Neural cell (in vitro differentiated cells): ENCODE results near the gene KRT38. TPM values are rescaled to one million over a fixed set of nuclear protein-coding genes. Genes with fewer than 3 reads are reported as not detected.

ENCODE experiments used
- H2AFZ ChIP-seq: fragments of 200-600, 300-800 bp; sonication (generic), shearing (Covaris generic); 2 replicates; pipeline ENCODE4 v1.6.0; 2014; ENCODE audit warnings: low read depth, mild to moderate bottlenecking, antibody characterized with exemption, low read length, moderate library complexity
- H3F3A ChIP-seq: fragments of 200-600 bp; shearing (Covaris generic); 2 replicates; pipeline ENCODE4 v1.6.1; 2016; ENCODE audit warnings: mild to moderate bottlenecking, moderate library complexity, mixed read lengths, antibody characterized with exemption, low read length; ENCODE audit not compliant: insufficient read depth, poor library complexity, severe bottlenecking
- H3K27ac ChIP-seq: fragments of 200-600, 300-800 bp; sonication (generic), shearing (Covaris generic); 2 replicates; pipeline ENCODE4 v1.5.1; 2014; ENCODE audit warnings: mild to moderate bottlenecking, low read length, moderate library complexity
- H3K27me3 ChIP-seq: fragments of 300-800, 200-600 bp; sonication (generic), shearing (Covaris generic); 2 replicates; pipeline ENCODE4 v1.6.0; 2014; ENCODE audit warnings: mild to moderate bottlenecking, low read depth, low read length, moderate library complexity; ENCODE audit not compliant: insufficient read depth
- H3K36me3 ChIP-seq: fragments of 300-800, 200-600 bp; sonication (generic), shearing (Covaris generic); 2 replicates; pipeline ENCODE4 v1.5.1; 2014; ENCODE audit warnings: mild to moderate bottlenecking, antibody characterized with exemption, low read length, moderate library complexity; ENCODE audit not compliant: insufficient read depth
- H3K4me2 ChIP-seq: fragments of 300-800, 200-600 bp; sonication (generic), shearing (Covaris generic); 2 replicates; pipeline ENCODE4 v1.6.0; 2014; ENCODE audit warnings: mild to moderate bottlenecking, low read length
- H3K4me3 ChIP-seq: fragments of 300-800, 200-600 bp; sonication (generic), shearing (Covaris generic); 2 replicates; pipeline ENCODE4 v1.5.1; 2014; ENCODE audit warnings: mild to moderate bottlenecking, low read length, moderate library complexity
- H3K79me2 ChIP-seq: fragments of 200-600 bp; shearing (Covaris generic); replicated peaks from 2 replicates; pipeline ENCODE4 v1.6.0; 2014; ENCODE audit warnings: mild to moderate bottlenecking, low read length, moderate library complexity; ENCODE audit not compliant: insufficient read depth
- H3K9ac ChIP-seq: fragments of 300-800, 200-600 bp; sonication (generic), shearing (Covaris generic); 2 replicates; pipeline ENCODE4 v1.6.1; 2016; ENCODE audit warnings: mild to moderate bottlenecking, low read length, mixed read lengths
- H3K9me2 ChIP-seq: fragments of 200-600 bp; shearing (Covaris generic); 2 replicates; pipeline ENCODE4 v1.6.1; 2016; ENCODE audit warnings: mild to moderate bottlenecking, low read length, mixed read lengths; ENCODE audit not compliant: insufficient read depth
- H3K9me3 ChIP-seq: fragments of 200-600, 300-800 bp; sonication (generic), shearing (Covaris generic); 2 replicates; pipeline ENCODE4 v1.6.1; 2016; ENCODE audit warnings: mild to moderate bottlenecking, mixed run types, low read length, moderate library complexity, mixed read lengths
- H4K20me1 ChIP-seq: fragments of 200-600 bp; shearing (Covaris generic); 2 replicates; pipeline ENCODE4 v1.6.1; 2016; ENCODE audit warnings: mild to moderate bottlenecking, mixed run types; ENCODE audit not compliant: insufficient read depth
- EP300 ChIP-seq: fragments of 450-650 bp; conservative IDR thresholded peaks from 2 replicates; pipeline ENCODE4 v1.6.1; 2014; ENCODE audit warnings: antibody characterized with exemption, mild to moderate bottlenecking, moderate library complexity; ENCODE audit not compliant: poor library complexity, severe bottlenecking
- EZH2 ChIP-seq: fragments of 200-600, 300-800 bp; shearing (Covaris generic), sonication (generic); IDR thresholded peaks from 2 replicates; pipeline ENCODE4 v1.6.1; 2014; ENCODE audit warnings: antibody characterized with exemption, low read length, borderline replicate concordance, mild to moderate bottlenecking; ENCODE audit not compliant: insufficient read depth, poor library complexity, severe bottlenecking
- MXI1 ChIP-seq: fragments of 450-650 bp; conservative IDR thresholded peaks from 2 replicates; pipeline ENCODE4 v1.6.1; 2014; ENCODE audit warnings: antibody characterized with exemption, mild to moderate bottlenecking; ENCODE audit not compliant: poor library complexity, severe bottlenecking
- POLR2AphosphoS5 ChIP-seq: IDR thresholded peaks from 2 replicates; pipeline ENCODE4 v1.6.1; 2012
- RAD21 ChIP-seq: fragments of 450-650 bp; conservative IDR thresholded peaks from 2 replicates; pipeline ENCODE4 v1.6.1; 2014; ENCODE audit warnings: antibody characterized with exemption, mild to moderate bottlenecking, moderate library complexity
- SMC3 ChIP-seq: fragments of 450-650 bp; conservative IDR thresholded peaks from 2 replicates; pipeline ENCODE4 v1.6.1; 2014; ENCODE audit warnings: antibody characterized with exemption, mild to moderate bottlenecking, moderate library complexity; ENCODE audit not compliant: poor library complexity
- TAF1 ChIP-seq: IDR thresholded peaks from 2 replicates; pipeline ENCODE4 v1.6.1; 2012; ENCODE audit warnings: low read depth
- polyA plus RNA-seq: library from polyadenylated mRNA; depleted of rRNA; stranded (reverse); fragments of >200 nt; gene quantifications from 2 replicates; pipeline ENCODE4 v1.2.3, GENCODE V29; 2014
- TF ChIP-seq, protein P1 (sequence below): IDR thresholded peaks from 2 replicates; pipeline ENCODE4 v1.6.1; 2012; ENCODE audit warnings: borderline replicate concordance
- TF ChIP-seq, protein P2 (sequence below): fragments of 450-650 bp; IDR thresholded peaks from 2 replicates; pipeline ENCODE4 v1.5.1; 2014; ENCODE audit warnings: antibody characterized with exemption, mild to moderate bottlenecking, moderate library complexity; ENCODE audit not compliant: poor library complexity, severe bottlenecking

KRT38 gene
- polyA plus RNA-seq, 1 donor from 2014 or later: not detected

DNA sequence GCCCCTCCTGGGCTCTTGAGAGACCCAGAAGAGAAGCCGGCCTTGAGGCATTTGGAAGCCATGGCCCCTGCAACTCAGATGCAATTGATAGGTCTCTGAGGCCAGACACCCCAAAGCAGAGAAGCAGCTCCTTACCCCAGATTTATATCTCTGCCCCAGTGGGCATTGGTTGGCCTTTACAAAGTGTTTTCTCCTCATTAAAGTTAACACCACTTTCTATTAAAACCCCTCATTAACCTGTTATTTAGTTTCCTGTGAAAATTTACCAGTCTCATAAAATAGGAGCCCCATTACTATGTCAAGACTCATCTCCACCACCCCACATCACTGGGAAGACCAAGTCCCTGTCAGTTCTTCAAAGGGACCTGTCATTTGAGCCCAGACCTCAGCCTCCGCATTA lies 40.3 kb upstream of the KRT38 start, which contains the start of gene KRT35:
Gene KRT35, minus strand, starts transcription at position 116 of the 400 bp plus-strand sequence. Its CDS starts 54 bp downstream, at position 62.
- no peak within 1 kb of the TSS for H2AFZ ChIP-seq
- H3K27me3 ChIP-seq: no peaks in the 10 kb centered on the region
- no peak within 1 kb of the TSS for H3K27ac ChIP-seq
- no peak within 1 kb of the TSS for H3K9ac ChIP-seq
- no peak within 1 kb of the TSS for H3K4me3 ChIP-seq
- no peaks in the 10 kb centered on the region for H3K79me2 ChIP-seq
- no peaks in the 10 kb centered on the region for H3K9me2 ChIP-seq
- no peaks in the 10 kb centered on the region for H3F3A ChIP-seq
- no peak for TF ChIP-seq EP300
- no peak for TF ChIP-seq SMC3
- TF ChIP-seq RAD21: no peak
- no peak for TF ChIP-seq EZH2
- no peaks in the 10 kb centered on the region for H4K20me1 ChIP-seq
- no peaks in the 10 kb centered on the region for H3K9me3 ChIP-seq
- no peak within 1 kb of the TSS for H3K4me2 ChIP-seq
- H3K36me3 ChIP-seq: no peaks in the 10 kb centered on the region

DNA sequence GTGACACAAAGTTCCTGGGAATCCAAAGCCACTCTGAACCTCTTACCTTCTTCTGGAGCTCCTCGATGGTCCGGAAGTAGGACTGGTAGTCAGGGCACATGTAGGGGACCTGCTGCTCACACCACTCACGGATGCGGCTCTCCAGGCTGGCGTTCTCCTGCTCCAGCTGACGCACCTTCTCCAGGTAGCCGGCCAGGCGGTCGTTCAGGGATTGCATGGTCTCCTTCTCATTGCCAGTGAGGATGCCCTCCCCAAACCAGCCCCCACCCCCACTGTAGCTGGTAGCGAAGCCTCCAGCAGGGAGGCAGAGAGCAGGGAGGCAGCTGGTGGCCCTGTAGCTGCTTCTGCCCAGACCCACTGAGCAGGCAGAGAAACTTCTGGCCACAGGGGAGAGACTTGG lies 39.8 kb upstream of the KRT38 start:
- no peak for TF ChIP-seq TAF1
- TF ChIP-seq, protein P1, sequence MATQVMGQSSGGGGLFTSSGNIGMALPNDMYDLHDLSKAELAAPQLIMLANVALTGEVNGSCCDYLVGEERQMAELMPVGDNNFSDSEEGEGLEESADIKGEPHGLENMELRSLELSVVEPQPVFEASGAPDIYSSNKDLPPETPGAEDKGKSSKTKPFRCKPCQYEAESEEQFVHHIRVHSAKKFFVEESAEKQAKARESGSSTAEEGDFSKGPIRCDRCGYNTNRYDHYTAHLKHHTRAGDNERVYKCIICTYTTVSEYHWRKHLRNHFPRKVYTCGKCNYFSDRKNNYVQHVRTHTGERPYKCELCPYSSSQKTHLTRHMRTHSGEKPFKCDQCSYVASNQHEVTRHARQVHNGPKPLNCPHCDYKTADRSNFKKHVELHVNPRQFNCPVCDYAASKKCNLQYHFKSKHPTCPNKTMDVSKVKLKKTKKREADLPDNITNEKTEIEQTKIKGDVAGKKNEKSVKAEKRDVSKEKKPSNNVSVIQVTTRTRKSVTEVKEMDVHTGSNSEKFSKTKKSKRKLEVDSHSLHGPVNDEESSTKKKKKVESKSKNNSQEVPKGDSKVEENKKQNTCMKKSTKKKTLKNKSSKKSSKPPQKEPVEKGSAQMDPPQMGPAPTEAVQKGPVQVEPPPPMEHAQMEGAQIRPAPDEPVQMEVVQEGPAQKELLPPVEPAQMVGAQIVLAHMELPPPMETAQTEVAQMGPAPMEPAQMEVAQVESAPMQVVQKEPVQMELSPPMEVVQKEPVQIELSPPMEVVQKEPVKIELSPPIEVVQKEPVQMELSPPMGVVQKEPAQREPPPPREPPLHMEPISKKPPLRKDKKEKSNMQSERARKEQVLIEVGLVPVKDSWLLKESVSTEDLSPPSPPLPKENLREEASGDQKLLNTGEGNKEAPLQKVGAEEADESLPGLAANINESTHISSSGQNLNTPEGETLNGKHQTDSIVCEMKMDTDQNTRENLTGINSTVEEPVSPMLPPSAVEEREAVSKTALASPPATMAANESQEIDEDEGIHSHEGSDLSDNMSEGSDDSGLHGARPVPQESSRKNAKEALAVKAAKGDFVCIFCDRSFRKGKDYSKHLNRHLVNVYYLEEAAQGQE: no peak
- TF ChIP-seq MXI1: no peak
- no peak for TF ChIP-seq EZH2
- TF ChIP-seq, protein P2, sequence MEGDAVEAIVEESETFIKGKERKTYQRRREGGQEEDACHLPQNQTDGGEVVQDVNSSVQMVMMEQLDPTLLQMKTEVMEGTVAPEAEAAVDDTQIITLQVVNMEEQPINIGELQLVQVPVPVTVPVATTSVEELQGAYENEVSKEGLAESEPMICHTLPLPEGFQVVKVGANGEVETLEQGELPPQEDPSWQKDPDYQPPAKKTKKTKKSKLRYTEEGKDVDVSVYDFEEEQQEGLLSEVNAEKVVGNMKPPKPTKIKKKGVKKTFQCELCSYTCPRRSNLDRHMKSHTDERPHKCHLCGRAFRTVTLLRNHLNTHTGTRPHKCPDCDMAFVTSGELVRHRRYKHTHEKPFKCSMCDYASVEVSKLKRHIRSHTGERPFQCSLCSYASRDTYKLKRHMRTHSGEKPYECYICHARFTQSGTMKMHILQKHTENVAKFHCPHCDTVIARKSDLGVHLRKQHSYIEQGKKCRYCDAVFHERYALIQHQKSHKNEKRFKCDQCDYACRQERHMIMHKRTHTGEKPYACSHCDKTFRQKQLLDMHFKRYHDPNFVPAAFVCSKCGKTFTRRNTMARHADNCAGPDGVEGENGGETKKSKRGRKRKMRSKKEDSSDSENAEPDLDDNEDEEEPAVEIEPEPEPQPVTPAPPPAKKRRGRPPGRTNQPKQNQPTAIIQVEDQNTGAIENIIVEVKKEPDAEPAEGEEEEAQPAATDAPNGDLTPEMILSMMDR: no peak
- no peak for TF ChIP-seq RAD21
- TF ChIP-seq EP300: no peak
- TF ChIP-seq POLR2AphosphoS5: no peak
- TF ChIP-seq SMC3: no peak
- H2AFZ ChIP-seq: no peak overlapping the region
- H3K36me3 ChIP-seq: no peaks in the 10 kb centered on the region
- no peaks in the 10 kb centered on the region for H3K27me3 ChIP-seq
- H3K79me2 ChIP-seq: no peaks in the 10 kb centered on the region
- H4K20me1 ChIP-seq: no peaks in the 10 kb centered on the region
- no peaks in the 10 kb centered on the region for H3F3A ChIP-seq
- H3K4me2 ChIP-seq: no peak overlapping the region
- H3K9me2 ChIP-seq: no peaks in the 10 kb centered on the region
- no peaks in the 10 kb centered on the region for H3K9me3 ChIP-seq
- no peak overlapping the region for H3K4me3 ChIP-seq
- H3K9ac ChIP-seq: no peak overlapping the region
- H3K27ac ChIP-seq: no peak overlapping the region
